GM23338 (cell line): ENCODE data around the gene CHRDL2. TPM values are rescaled to one million over a fixed set of nuclear protein-coding genes. Genes with fewer than 3 reads are reported as not detected.

Source experiments
- ATAC-seq: fragments of 200-7000 bp; cut with Tn5 transposase; 3 replicates; pipeline ENCODE4 v1.9.1; 2020
- DNase-seq: peaks from one replicate; pipeline ENCODE4 v3.0.0-alpha.2; 2015; ENCODE audit warnings: low spot score
- H2AFZ ChIP-seq: fragments of 200-600 bp; sonication (generic); 2 replicates; pipeline ENCODE4 v1.8.0; 2016; ENCODE audit warnings: antibody characterized with exemption, mild to moderate bottlenecking, moderate library complexity
- H3F3A ChIP-seq: fragments of 200-600 bp; sonication (generic); replicated peaks from 2 replicates; pipeline ENCODE4 v1.8.0; 2017; ENCODE audit warnings: antibody characterized with exemption, mixed run types, low read depth
- H3K27ac ChIP-seq: fragments of 200-600 bp; sonication (generic); 2 replicates; pipeline ENCODE4 v1.6.1; 2016; ENCODE audit warnings: low read depth
- H3K27me3 ChIP-seq: fragments of 200-600 bp; sonication (generic); 2 replicates; pipeline ENCODE4 v1.8.0; 2016; ENCODE audit warnings: mild to moderate bottlenecking, mixed run types, moderate library complexity; ENCODE audit not compliant: insufficient read depth
- H3K36me3 ChIP-seq: fragments of 200-600 bp; sonication (generic); 2 replicates; pipeline ENCODE4 v1.8.0; 2016; ENCODE audit warnings: mild to moderate bottlenecking; ENCODE audit not compliant: insufficient read depth
- H3K4me1 ChIP-seq: fragments of 200-600 bp; sonication (generic); 2 replicates; pipeline ENCODE4 v1.8.0; 2016; ENCODE audit warnings: mild to moderate bottlenecking, moderate library complexity; ENCODE audit not compliant: insufficient read depth
- H3K4me2 ChIP-seq: fragments of 200-600 bp; sonication (generic); 2 replicates; pipeline ENCODE4 v1.7.1; 2017; ENCODE audit warnings: mixed run types
- H3K4me3 ChIP-seq: fragments of 200-600 bp; sonication (generic); 2 replicates; pipeline ENCODE4 v1.6.1; 2016; ENCODE audit warnings: mixed run types
- H3K79me2 ChIP-seq: fragments of 200-600 bp; sonication (generic); replicated peaks from 2 replicates; pipeline ENCODE4 v1.8.0; 2017; ENCODE audit warnings: mild to moderate bottlenecking; ENCODE audit not compliant: insufficient read depth
- H3K9me2 ChIP-seq: fragments of 200-600 bp; sonication (generic); 2 replicates; pipeline ENCODE4 v1.8.0; 2017; ENCODE audit not compliant: insufficient read depth
- H4K20me1 ChIP-seq: fragments of 200-600 bp; sonication (generic); replicated peaks from 2 replicates; pipeline ENCODE4 v1.8.0; 2017; ENCODE audit warnings: mild to moderate bottlenecking; ENCODE audit not compliant: insufficient read depth
- H3K27ac Mint-ChIP-seq: 2 replicates; pipeline ENCODE4 v1.8.0; 2020; ENCODE audit warnings: inconsistent platforms, mild to moderate bottlenecking, moderate library complexity, mixed read lengths
- H3K27me3 Mint-ChIP-seq: 3 replicates; pipeline ENCODE4 v1.8.0; 2022; ENCODE audit warnings: low read depth, mild to moderate bottlenecking, moderate library complexity, mixed read lengths, inconsistent platforms; ENCODE audit not compliant: insufficient read depth, poor library complexity
- H3K36me3 Mint-ChIP-seq: 3 replicates; pipeline ENCODE4 v1.8.0; 2021; ENCODE audit warnings: low read depth, mild to moderate bottlenecking, inconsistent platforms, moderate library complexity, mixed read lengths
- H3K4me1 Mint-ChIP-seq: 3 replicates; pipeline ENCODE4 v1.8.0; 2020; ENCODE audit warnings: mild to moderate bottlenecking, inconsistent platforms, mixed read lengths
- H3K4me3 Mint-ChIP-seq: 3 replicates; pipeline ENCODE4 v1.8.0; 2021; ENCODE audit warnings: moderate library complexity, mild to moderate bottlenecking, inconsistent platforms, mixed read lengths
- H3K9me3 Mint-ChIP-seq: 3 replicates; pipeline ENCODE4 v1.8.0; 2020; ENCODE audit warnings: moderate library complexity, mild to moderate bottlenecking, inconsistent platforms, mixed read lengths
- CREB1 ChIP-seq: fragments of 250-450 bp; sonication (Bioruptor Pico); IDR thresholded peaks from 2 replicates; pipeline ENCODE4 v1.5.0; 2020; ENCODE audit warnings: low read depth, mild to moderate bottlenecking, moderate library complexity
- ETS1 ChIP-seq: IDR thresholded peaks from 2 replicates; pipeline ENCODE4 v1.6.1; 2016; ENCODE audit warnings: antibody characterized with exemption
- EZH2 ChIP-seq: fragments of 200-600 bp; sonication (generic); IDR thresholded peaks from one replicate; pipeline ENCODE4 v1.8.0; 2017; ENCODE audit warnings: antibody characterized with exemption, mild to moderate bottlenecking, low read depth; ENCODE audit not compliant: unreplicated experiment
- EZH2phosphoT487 ChIP-seq: fragments of 200-600 bp; sonication (generic); IDR thresholded peaks from one replicate; pipeline ENCODE4 v1.8.1; 2018; ENCODE audit warnings: antibody characterized with exemption; ENCODE audit not compliant: unreplicated experiment
- JUNB ChIP-seq: IDR thresholded peaks from one replicate; pipeline ENCODE4 v1.6.1; 2016; ENCODE audit warnings: antibody characterized with exemption; ENCODE audit not compliant: unreplicated experiment
- NANOG ChIP-seq: IDR thresholded peaks from 2 replicates; pipeline ENCODE4 v1.6.1; 2016; ENCODE audit warnings: antibody characterized with exemption, borderline replicate concordance
- POLR2AphosphoS5 ChIP-seq: IDR thresholded peaks from 2 replicates; pipeline ENCODE4 v1.6.1; 2016; ENCODE audit warnings: antibody characterized with exemption, low read depth
- REST ChIP-seq: IDR thresholded peaks from one replicate; pipeline ENCODE4 v1.6.1; 2018; ENCODE audit warnings: antibody characterized with exemption; ENCODE audit not compliant: unreplicated experiment
- STAT1 ChIP-seq: IDR thresholded peaks from one replicate; pipeline ENCODE4 v1.6.1; 2016; ENCODE audit warnings: antibody characterized with exemption; ENCODE audit not compliant: unreplicated experiment
- ZNF114 ChIP-seq: fragments of 250-450 bp; sonication (Bioruptor Pico); IDR thresholded peaks from 2 replicates; pipeline ENCODE4 v1.5.0; 2020; ENCODE audit warnings: mild to moderate bottlenecking, moderate library complexity
- ZNF331 ChIP-seq: fragments of 250-450 bp; sonication (Bioruptor Pico); IDR thresholded peaks from 2 replicates; pipeline ENCODE4 v1.5.0; 2020; ENCODE audit warnings: low read depth, mild to moderate bottlenecking, moderate library complexity
- polyA plus RNA-seq: library from polyadenylated mRNA; unstranded; fragments of >200 nt; fragmentation: Nextera tagmentation; extraction: Ambion mirVana; gene quantifications from 2 replicates; pipeline ENCODE4 v1.2.1, GENCODE V29; 2016
- total RNA-seq: library from RNA; depleted of rRNA; stranded (reverse); fragments of >200 nt; shearing (Covaris generic); gene quantifications from 2 replicates; pipeline ENCODE4 v1.2.3, GENCODE V29; 2014
- TF ChIP-seq, protein P1 (sequence below), 2 experiments: fragments of 200-600 bp in 1 of 2; sonication (generic) in 1 of 2; conservative IDR thresholded peaks; 2 replicates each; pipeline versions ENCODE4 v1.5.1 to v1.6.1; 2016 to 2017; ENCODE audit warnings: antibody characterized with exemption in 2 of 2, low read depth in 2 of 2, mild to moderate bottlenecking in 2 of 2, moderate library complexity in 1 of 2
- TF ChIP-seq, protein P2 (sequence below): fragments of 250-450 bp; sonication (Bioruptor Pico); IDR thresholded peaks from 2 replicates; pipeline ENCODE4 v1.5.0; 2020; ENCODE audit warnings: mild to moderate bottlenecking, moderate library complexity

The CHRDL2 gene
- total and polyA plus RNA-seq, 2 experiments from 2014 or later: 0.21 TPM; not detected in 1

- Histone ChIP-seq H3K4me3 (no peak overlapping the region), H3K36me3 (no peaks in the 10 kb centered on the region), H3F3A (no peaks in the 10 kb centered on the region), H4K20me1 (peaks cover 17% of the 10 kb centered on the region; the same call in 1 of the 2 replicates), H3K27me3 (no peaks in the 10 kb centered on the region), H3K27ac (no peak overlapping the region), H3K4me2 (no peak overlapping the region), H3K4me1 (no peaks in the 10 kb centered on the region), H3K79me2 (peaks cover 64% of the 10 kb centered on the region), H2AFZ (no peak overlapping the region), H3K9me2 (no peaks in the 10 kb centered on the region)
- Mint-ChIP-seq H3K27ac (no peak overlapping the region), H3K27me3 (no peaks in the 10 kb centered on the region), H3K36me3 (no peaks in the 10 kb centered on the region), H3K9me3 (no peaks in the 10 kb centered on the region), H3K4me3 (no peak overlapping the region), H3K4me1 (no peaks in the 10 kb centered on the region)
- DNase-seq (no peak), ATAC-seq (no peak)
- TF ChIP-seq ZNF331 (CRISPR knock-in tag): no peak
- TF ChIP-seq, protein P1, sequence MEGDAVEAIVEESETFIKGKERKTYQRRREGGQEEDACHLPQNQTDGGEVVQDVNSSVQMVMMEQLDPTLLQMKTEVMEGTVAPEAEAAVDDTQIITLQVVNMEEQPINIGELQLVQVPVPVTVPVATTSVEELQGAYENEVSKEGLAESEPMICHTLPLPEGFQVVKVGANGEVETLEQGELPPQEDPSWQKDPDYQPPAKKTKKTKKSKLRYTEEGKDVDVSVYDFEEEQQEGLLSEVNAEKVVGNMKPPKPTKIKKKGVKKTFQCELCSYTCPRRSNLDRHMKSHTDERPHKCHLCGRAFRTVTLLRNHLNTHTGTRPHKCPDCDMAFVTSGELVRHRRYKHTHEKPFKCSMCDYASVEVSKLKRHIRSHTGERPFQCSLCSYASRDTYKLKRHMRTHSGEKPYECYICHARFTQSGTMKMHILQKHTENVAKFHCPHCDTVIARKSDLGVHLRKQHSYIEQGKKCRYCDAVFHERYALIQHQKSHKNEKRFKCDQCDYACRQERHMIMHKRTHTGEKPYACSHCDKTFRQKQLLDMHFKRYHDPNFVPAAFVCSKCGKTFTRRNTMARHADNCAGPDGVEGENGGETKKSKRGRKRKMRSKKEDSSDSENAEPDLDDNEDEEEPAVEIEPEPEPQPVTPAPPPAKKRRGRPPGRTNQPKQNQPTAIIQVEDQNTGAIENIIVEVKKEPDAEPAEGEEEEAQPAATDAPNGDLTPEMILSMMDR (conservative IDR thresholded peaks at IDR 0.05; ENCODE audit: low read depth in 2 of 2): no peak
- TF ChIP-seq NANOG: no peak
- no peak for TF ChIP-seq REST
- no peak for TF ChIP-seq ZNF114
- no peak for TF ChIP-seq JUNB
- no peak for TF ChIP-seq EZH2
- TF ChIP-seq ETS1: no peak
- TF ChIP-seq CREB1 (CRISPR knock-in tag): no peak
- TF ChIP-seq POLR2AphosphoS5: no peak
- no peak for TF ChIP-seq STAT1
- TF ChIP-seq EZH2phosphoT487: no peak
- TF ChIP-seq, protein P2, sequence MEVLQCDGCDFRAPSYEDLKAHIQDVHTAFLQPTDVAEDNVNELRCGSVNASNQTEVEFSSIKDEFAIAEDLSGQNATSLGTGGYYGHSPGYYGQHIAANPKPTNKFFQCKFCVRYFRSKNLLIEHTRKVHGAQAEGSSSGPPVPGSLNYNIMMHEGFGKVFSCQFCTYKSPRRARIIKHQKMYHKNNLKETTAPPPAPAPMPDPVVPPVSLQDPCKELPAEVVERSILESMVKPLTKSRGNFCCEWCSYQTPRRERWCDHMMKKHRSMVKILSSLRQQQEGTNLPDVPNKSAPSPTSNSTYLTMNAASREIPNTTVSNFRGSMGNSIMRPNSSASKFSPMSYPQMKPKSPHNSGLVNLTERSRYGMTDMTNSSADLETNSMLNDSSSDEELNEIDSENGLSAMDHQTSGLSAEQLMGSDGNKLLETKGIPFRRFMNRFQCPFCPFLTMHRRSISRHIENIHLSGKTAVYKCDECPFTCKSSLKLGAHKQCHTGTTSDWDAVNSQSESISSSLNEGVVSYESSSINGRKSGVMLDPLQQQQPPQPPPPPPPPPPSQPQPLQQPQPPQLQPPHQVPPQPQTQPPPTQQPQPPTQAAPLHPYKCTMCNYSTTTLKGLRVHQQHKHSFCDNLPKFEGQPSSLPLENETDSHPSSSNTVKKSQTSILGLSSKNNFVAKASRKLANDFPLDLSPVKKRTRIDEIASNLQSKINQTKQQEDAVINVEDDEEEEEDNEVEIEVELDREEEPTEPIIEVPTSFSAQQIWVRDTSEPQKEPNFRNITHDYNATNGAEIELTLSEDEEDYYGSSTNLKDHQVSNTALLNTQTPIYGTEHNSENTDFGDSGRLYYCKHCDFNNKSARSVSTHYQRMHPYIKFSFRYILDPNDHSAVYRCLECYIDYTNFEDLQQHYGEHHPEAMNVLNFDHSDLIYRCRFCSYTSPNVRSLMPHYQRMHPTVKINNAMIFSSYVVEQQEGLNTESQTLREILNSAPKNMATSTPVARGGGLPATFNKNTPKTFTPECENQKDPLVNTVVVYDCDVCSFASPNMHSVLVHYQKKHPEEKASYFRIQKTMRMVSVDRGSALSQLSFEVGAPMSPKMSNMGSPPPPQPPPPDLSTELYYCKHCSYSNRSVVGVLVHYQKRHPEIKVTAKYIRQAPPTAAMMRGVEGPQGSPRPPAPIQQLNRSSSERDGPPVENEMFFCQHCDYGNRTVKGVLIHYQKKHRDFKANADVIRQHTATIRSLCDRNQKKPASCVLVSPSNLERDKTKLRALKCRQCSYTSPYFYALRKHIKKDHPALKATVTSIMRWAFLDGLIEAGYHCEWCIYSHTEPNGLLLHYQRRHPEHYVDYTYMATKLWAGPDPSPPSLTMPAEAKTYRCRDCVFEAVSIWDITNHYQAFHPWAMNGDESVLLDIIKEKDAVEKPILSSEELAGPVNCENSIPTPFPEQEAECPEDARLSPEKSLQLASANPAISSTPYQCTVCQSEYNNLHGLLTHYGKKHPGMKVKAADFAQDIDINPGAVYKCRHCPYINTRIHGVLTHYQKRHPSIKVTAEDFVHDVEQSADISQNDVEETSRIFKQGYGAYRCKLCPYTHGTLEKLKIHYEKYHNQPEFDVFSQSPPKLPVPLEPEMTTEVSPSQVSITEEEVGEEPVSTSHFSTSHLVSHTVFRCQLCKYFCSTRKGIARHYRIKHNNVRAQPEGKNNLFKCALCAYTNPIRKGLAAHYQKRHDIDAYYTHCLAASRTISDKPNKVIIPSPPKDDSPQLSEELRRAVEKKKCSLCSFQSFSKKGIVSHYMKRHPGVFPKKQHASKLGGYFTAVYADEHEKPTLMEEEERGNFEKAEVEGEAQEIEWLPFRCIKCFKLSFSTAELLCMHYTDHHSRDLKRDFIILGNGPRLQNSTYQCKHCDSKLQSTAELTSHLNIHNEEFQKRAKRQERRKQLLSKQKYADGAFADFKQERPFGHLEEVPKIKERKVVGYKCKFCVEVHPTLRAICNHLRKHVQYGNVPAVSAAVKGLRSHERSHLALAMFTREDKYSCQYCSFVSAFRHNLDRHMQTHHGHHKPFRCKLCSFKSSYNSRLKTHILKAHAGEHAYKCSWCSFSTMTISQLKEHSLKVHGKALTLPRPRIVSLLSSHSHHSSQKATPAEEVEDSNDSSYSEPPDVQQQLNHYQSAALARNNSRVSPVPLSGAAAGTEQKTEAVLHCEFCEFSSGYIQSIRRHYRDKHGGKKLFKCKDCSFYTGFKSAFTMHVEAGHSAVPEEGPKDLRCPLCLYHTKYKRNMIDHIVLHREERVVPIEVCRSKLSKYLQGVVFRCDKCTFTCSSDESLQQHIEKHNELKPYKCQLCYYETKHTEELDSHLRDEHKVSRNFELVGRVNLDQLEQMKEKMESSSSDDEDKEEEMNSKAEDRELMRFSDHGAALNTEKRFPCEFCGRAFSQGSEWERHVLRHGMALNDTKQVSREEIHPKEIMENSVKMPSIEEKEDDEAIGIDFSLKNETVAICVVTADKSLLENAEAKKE (CRISPR knock-in tag): no peak
These were observed 44.5 kb upstream of the CHRDL2 start for GRCh38 chr11:74775762-74776161.
